Activated T-cell treated with anti-CD3 and anti-CD28 coated beads for 4 hours (primary cell): ENCODE data around the gene SPDYE2.
"Not testable (repeated sequence)": the region's sequence is repeated elsewhere in the genome, so short reads cannot be mapped to it uniquely, and the experiment has no call there.

ENCODE experiments used
- DNase-seq: peaks from one replicate; pipeline ENCODE4 v3.0.0-alpha.2; 2020

Gene SPDYE2

GRCh38 chr7:102540604-102541003 is 10.4 kb upstream of the SPDYE2 start:
- not testable (repeated sequence) for DNase-seq

GRCh38 chr7:102542083-102542482 is 8.9 kb upstream of the SPDYE2 start:
- DNase-seq = not testable (repeated sequence)

- DNase-seq = not testable (repeated sequence)
Measured at GRCh38 chr7:102542771-102543170, 8.3 kb upstream of the SPDYE2 start.

GRCh38 chr7:102543596-102543995 is 7.4 kb upstream of the SPDYE2 start, which contains the start of gene UPK3BL2:
Gene UPK3BL2 (minus strand): TSS chr7:102543696. CDS start chr7:102543636, 60 bp downstream.
- DNase-seq = not testable (repeated sequence)

- DNase-seq = not testable (repeated sequence)
Measured at GRCh38 chr7:102544372-102544771, 6.7 kb upstream of the SPDYE2 start.

- not testable (repeated sequence) for DNase-seq
Measured at GRCh38 chr7:102545288-102545687, 5.7 kb upstream of the SPDYE2 start.

GRCh38 chr7:102546353-102546752 is 4.7 kb upstream of the SPDYE2 start:
- not testable (repeated sequence) for DNase-seq

- not testable (repeated sequence) for DNase-seq
Measured at GRCh38 chr7:102568620-102569019, 17.6 kb downstream of the SPDYE2 start.

- DNase-seq = peak; percentile 100
Measured at GRCh38 chr7:102572261-102573239, 21.5 kb downstream of the SPDYE2 start, which contains the start of gene POLR2J3. Gene POLR2J3 (minus strand): TSS chr7:102572583. CDS start chr7:102572521, 62 bp downstream.

GRCh38 chr7:102574607-102575006 is 23.6 kb downstream of the SPDYE2 start:
- DNase-seq = not testable (repeated sequence)

- DNase-seq = not testable (repeated sequence)
Measured at GRCh38 chr7:102576363-102576762, 25.3 kb downstream of the SPDYE2 start.

- DNase-seq = not testable (repeated sequence)
Measured at GRCh38 chr7:102577315-102578240, 26.6 kb downstream of the SPDYE2 start.

- not testable (repeated sequence) for DNase-seq
Measured at GRCh38 chr7:102578486-102578885, 27.5 kb downstream of the SPDYE2 start.

GRCh38 chr7:102581722-102582121 is 30.7 kb downstream of the SPDYE2 start:
- not testable (repeated sequence) for DNase-seq

- DNase-seq = not testable (repeated sequence)
Measured at GRCh38 chr7:102583495-102583894, 32.5 kb downstream of the SPDYE2 start.

GRCh38 chr7:102589857-102590256 is 38.8 kb downstream of the SPDYE2 start:
- DNase-seq = not testable (repeated sequence)

- not testable (repeated sequence) for DNase-seq
Measured at GRCh38 chr7:102592477-102593019, 41.5 kb downstream of the SPDYE2 start.

- DNase-seq = not testable (repeated sequence)
Measured at GRCh38 chr7:102593637-102594334, 42.8 kb downstream of the SPDYE2 start.

GRCh38 chr7:102596036-102596435 is 45.0 kb downstream of the SPDYE2 start:
- DNase-seq = not testable (repeated sequence)

GRCh38 chr7:102599699-102600098 is 48.7 kb downstream of the SPDYE2 start:
- DNase-seq = not testable (repeated sequence)

GRCh38 chr7:102602317-102602716 is 51.3 kb downstream of the SPDYE2 start:
- not testable (repeated sequence) for DNase-seq
